Loucy (cell line): Measurements from ENCODE around the gene KCNK5.

Experiments used
- H2AFZ ChIP-seq: fragments of 200-600 bp; sonication (generic); 2 replicates; pipeline ENCODE4 v1.6.0; 2016; ENCODE audit warnings: antibody characterized with exemption, mild to moderate bottlenecking, low read length, moderate library complexity
- H3F3A ChIP-seq: fragments of 200-600 bp; 2 replicates; pipeline ENCODE4 v1.6.0; 2016; ENCODE audit warnings: antibody characterized with exemption, low read depth, mild to moderate bottlenecking
- H3K27me3 ChIP-seq: fragments of 200-600 bp; sonication (generic); 2 replicates; pipeline ENCODE4 v1.6.1; 2014; ENCODE audit warnings: low read length, mild to moderate bottlenecking; ENCODE audit not compliant: insufficient read depth, poor library complexity, severe bottlenecking
- H3K36me3 ChIP-seq: fragments of 200-600 bp; sonication (generic); 2 replicates; pipeline ENCODE4 v1.6.1; 2016; ENCODE audit warnings: low read length; ENCODE audit not compliant: insufficient read depth
- H3K4me1 ChIP-seq: fragments of 200-600 bp; sonication (generic); 2 replicates; pipeline ENCODE4 v1.5.1; 2014; ENCODE audit warnings: low read length, mild to moderate bottlenecking; ENCODE audit not compliant: insufficient read depth, poor library complexity, severe bottlenecking
- H3K4me2 ChIP-seq: fragments of 200-600 bp; sonication (generic); 2 replicates; pipeline ENCODE4 v1.6.0; 2014; ENCODE audit warnings: antibody characterized with exemption, low read length, low read depth, mild to moderate bottlenecking; ENCODE audit not compliant: poor library complexity, severe bottlenecking
- H3K4me3 ChIP-seq: fragments of 200-600 bp; sonication (generic); 2 replicates; pipeline ENCODE4 v1.5.1; 2014; ENCODE audit warnings: low read length, mild to moderate bottlenecking, mixed read lengths; ENCODE audit not compliant: poor library complexity, severe bottlenecking
- H3K79me2 ChIP-seq: fragments of 200-600 bp; sonication (generic); 2 replicates; pipeline ENCODE4 v1.6.1; 2014; ENCODE audit warnings: low read length; ENCODE audit not compliant: insufficient read depth
- H3K9ac ChIP-seq: fragments of 200-600 bp; sonication (generic); 2 replicates; pipeline ENCODE4 v1.6.0; 2014; ENCODE audit warnings: mild to moderate bottlenecking, low read depth, low read length, moderate library complexity; ENCODE audit not compliant: poor library complexity, severe bottlenecking
- H3K9me2 ChIP-seq: fragments of 200-600 bp; sonication (generic); replicated peaks from 2 replicates; pipeline ENCODE4 v1.6.1; 2016; ENCODE audit warnings: low read depth, low read length, mixed read lengths
- H3K9me3 ChIP-seq: fragments of 200-600 bp; sonication (generic); 2 replicates; pipeline ENCODE4 v1.6.1; 2014; ENCODE audit warnings: mild to moderate bottlenecking, antibody characterized with exemption, low read length, low read depth; ENCODE audit not compliant: insufficient read depth
- H4K20me1 ChIP-seq: fragments of 200-600 bp; sonication (generic); 2 replicates; pipeline ENCODE4 v1.6.0; 2014; ENCODE audit warnings: antibody characterized with exemption, low read length, mild to moderate bottlenecking; ENCODE audit not compliant: insufficient read depth, poor library complexity, severe bottlenecking
- EZH2phosphoT487 ChIP-seq: fragments of 200-600 bp; IDR thresholded peaks from 2 replicates; pipeline ENCODE4 v1.6.1; 2018; ENCODE audit warnings: antibody characterized with exemption, mild to moderate bottlenecking, moderate library complexity, borderline replicate concordance
- TF ChIP-seq, protein P1 (sequence below): fragments of 200-600 bp; sonication (generic); conservative IDR thresholded peaks from 2 replicates; pipeline ENCODE4 v1.5.1; 2014; ENCODE audit warnings: mild to moderate bottlenecking, antibody characterized with exemption, low read length

KCNK5 gene

DNA sequence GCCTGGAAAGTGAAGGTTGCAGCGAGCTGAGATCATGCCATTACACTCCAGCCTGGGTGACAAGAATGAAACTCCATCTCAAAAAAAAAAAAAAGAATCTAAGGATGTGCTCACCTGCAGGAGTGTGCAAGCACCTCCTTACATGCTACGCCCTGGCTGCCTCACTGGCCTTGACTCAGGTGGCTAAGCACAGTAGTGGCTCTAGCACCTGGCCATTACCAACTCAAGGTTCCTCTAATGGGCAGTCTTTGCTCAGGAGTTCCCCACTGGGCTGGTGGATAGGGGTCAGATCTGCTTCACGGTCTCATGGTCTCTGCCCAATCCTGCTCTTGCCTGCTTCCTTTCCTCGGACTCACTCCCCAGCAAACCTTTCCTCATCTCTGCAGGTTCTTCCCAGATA lies 45.2 kb upstream of the KCNK5 start:
- no peaks in the 10 kb centered on the region for H3K9me3 ChIP-seq
- no peak overlapping the region for H2AFZ ChIP-seq
- no peaks in the 10 kb centered on the region for H3K9me2 ChIP-seq
- H3K9ac ChIP-seq, result no peak overlapping the region
- no peak overlapping the region for H3K4me2 ChIP-seq
- no peaks in the 10 kb centered on the region for H3F3A ChIP-seq
- no peak overlapping the region for H3K4me3 ChIP-seq
- no peaks in the 10 kb centered on the region for H3K27me3 ChIP-seq
- no peaks in the 10 kb centered on the region for H3K4me1 ChIP-seq
- no peaks in the 10 kb centered on the region for H4K20me1 ChIP-seq
- TF ChIP-seq, protein P1, sequence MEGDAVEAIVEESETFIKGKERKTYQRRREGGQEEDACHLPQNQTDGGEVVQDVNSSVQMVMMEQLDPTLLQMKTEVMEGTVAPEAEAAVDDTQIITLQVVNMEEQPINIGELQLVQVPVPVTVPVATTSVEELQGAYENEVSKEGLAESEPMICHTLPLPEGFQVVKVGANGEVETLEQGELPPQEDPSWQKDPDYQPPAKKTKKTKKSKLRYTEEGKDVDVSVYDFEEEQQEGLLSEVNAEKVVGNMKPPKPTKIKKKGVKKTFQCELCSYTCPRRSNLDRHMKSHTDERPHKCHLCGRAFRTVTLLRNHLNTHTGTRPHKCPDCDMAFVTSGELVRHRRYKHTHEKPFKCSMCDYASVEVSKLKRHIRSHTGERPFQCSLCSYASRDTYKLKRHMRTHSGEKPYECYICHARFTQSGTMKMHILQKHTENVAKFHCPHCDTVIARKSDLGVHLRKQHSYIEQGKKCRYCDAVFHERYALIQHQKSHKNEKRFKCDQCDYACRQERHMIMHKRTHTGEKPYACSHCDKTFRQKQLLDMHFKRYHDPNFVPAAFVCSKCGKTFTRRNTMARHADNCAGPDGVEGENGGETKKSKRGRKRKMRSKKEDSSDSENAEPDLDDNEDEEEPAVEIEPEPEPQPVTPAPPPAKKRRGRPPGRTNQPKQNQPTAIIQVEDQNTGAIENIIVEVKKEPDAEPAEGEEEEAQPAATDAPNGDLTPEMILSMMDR, result no peak
- TF ChIP-seq EZH2phosphoT487, result no peak
- no peaks in the 10 kb centered on the region for H3K36me3 ChIP-seq
- H3K79me2 ChIP-seq, result no peaks in the 10 kb centered on the region

DNA sequence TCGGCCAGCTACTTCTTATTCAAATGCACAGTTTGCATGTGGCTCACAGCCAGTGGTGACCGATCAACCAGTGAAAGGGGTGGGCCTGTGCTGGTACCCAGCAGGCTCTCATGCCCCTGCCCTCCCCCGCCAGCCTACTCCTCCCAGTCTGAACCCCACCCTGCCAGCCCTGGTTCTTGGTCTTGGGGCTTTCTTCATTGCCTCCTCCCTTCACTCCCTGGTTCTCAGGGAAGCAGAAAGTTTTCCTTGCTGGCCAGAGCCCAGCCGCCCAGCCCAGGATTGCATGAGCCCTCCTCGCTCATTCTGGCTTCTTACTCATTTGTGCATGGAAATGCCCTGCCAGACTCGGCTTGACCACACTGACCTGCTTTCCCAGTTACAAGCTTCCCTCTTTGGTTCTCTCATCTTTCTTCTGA lies 44.1 kb upstream of the KCNK5 start:
- no peak overlapping the region for H3K4me2 ChIP-seq
- no peaks in the 10 kb centered on the region for H3F3A ChIP-seq
- no peak for TF ChIP-seq EZH2phosphoT487
- TF ChIP-seq, protein P1, result no peak
- no peaks in the 10 kb centered on the region for H3K9me2 ChIP-seq
- no peak overlapping the region for H3K4me3 ChIP-seq
- no peaks in the 10 kb centered on the region for H3K79me2 ChIP-seq
- no peak overlapping the region for H2AFZ ChIP-seq
- no peaks in the 10 kb centered on the region for H3K27me3 ChIP-seq
- H3K4me1 ChIP-seq, result no peaks in the 10 kb centered on the region
- H4K20me1 ChIP-seq, result no peaks in the 10 kb centered on the region
- no peak overlapping the region for H3K9ac ChIP-seq
- no peaks in the 10 kb centered on the region for H3K9me3 ChIP-seq
- no peaks in the 10 kb centered on the region for H3K36me3 ChIP-seq

DNA sequence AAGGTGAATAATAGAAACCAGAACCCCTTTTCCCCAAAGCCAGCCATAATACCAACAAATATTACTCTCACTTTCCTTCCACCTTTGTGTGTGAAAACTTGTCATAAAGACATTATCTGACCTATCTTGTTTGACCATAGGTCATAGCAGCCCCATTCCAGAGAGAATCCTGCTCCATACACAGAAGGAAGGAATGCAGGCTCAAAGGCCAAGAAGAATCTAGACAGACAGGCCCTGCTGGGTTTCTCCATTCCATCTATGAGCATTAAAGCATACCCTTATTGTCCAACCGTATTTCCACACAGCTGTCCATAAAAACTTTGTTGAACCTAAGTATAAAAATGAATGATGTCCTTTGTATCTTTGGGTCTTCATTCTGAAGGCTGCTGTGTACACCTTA lies 40.7 kb upstream of the KCNK5 start:
- Histone ChIP-seq H3K79me2 (no peaks in the 10 kb centered on the region), H3K4me1 (no peaks in the 10 kb centered on the region), H2AFZ (no peak overlapping the region), H3K27me3 (no peaks in the 10 kb centered on the region), H4K20me1 (no peaks in the 10 kb centered on the region), H3F3A (no peaks in the 10 kb centered on the region), H3K9ac (no peak overlapping the region), H3K4me2 (no peak overlapping the region), H3K9me2 (no peaks in the 10 kb centered on the region), H3K36me3 (no peaks in the 10 kb centered on the region), H3K9me3 (no peaks in the 10 kb centered on the region), H3K4me3 (no peak overlapping the region)
- TF ChIP-seq EZH2phosphoT487, result no peak
- TF ChIP-seq, protein P1, result no peak
